Natural killer cell (primary cell): ENCODE results near the gene DGLUCY. TPM values are rescaled to one million over a fixed set of nuclear protein-coding genes. Genes with fewer than 3 reads are reported as not detected.

Experiments used
- ATAC-seq, 3 donors: fragments of 150-1000 bp in 2 of 3; fragments of 200-7000 bp in 1 of 3; cut with Tn5 transposase; 1 replicate in 1 of 3; 2 replicates in 2 of 3; pipeline ENCODE4 v1.10.0; 2021; ENCODE audit warnings: mild to moderate bottlenecking in 2 of 3, moderate library complexity in 2 of 3
- DNase-seq, 2 donors: peaks; one replicate each; pipeline versions ENCODE4 v3.0.0 to v3.0.0-alpha.2; 2013 to 2021; ENCODE audit warnings: mixed read lengths in 1 of 2
- H3K27ac ChIP-seq: one replicate; pipeline ENCODE4 v1.5.1; 2013; ENCODE audit warnings: mild to moderate bottlenecking, low read length
- H3K27me3 ChIP-seq: one replicate; pipeline ENCODE4 v1.6.1; 2013; ENCODE audit warnings: low read length; ENCODE audit not compliant: control insufficient read depth, insufficient read depth
- H3K36me3 ChIP-seq: one replicate; pipeline ENCODE4 v1.6.1; 2013; ENCODE audit warnings: low read length; ENCODE audit not compliant: control insufficient read depth, insufficient read depth
- H3K4me1 ChIP-seq: one replicate; pipeline ENCODE4 v1.6.1; 2013; ENCODE audit warnings: low read length; ENCODE audit not compliant: control insufficient read depth, insufficient read depth
- H3K4me3 ChIP-seq: one replicate; pipeline ENCODE4 v1.5.1; 2013; ENCODE audit warnings: low read length
- H3K9me3 ChIP-seq: one replicate; pipeline ENCODE4 v1.6.1; 2013; ENCODE audit warnings: low read length; ENCODE audit not compliant: control insufficient read depth, insufficient read depth
- H3K27ac Mint-ChIP-seq, 2 donors: one replicate each; pipeline ENCODE4 v1.8.0; 2022; ENCODE audit warnings: mild to moderate bottlenecking in 2 of 2, mixed read lengths in 2 of 2, moderate library complexity in 1 of 2
- H3K27me3 Mint-ChIP-seq, 2 donors: one replicate each; pipeline ENCODE4 v1.8.0; 2022; ENCODE audit warnings: low read depth in 2 of 2, mixed read lengths in 2 of 2
- H3K36me3 Mint-ChIP-seq: one replicate; pipeline ENCODE4 v1.8.0; 2022; ENCODE audit warnings: mixed read lengths
- H3K4me1 Mint-ChIP-seq, 2 donors: one replicate each; pipeline ENCODE4 v1.8.0; 2022; ENCODE audit warnings: mixed read lengths in 2 of 2
- H3K4me3 Mint-ChIP-seq: one replicate; pipeline ENCODE4 v1.8.0; 2022; ENCODE audit warnings: mild to moderate bottlenecking, moderate library complexity, mixed read lengths
- H3K9me3 Mint-ChIP-seq, 2 donors: one replicate each; pipeline ENCODE4 v1.8.0; 2022; ENCODE audit warnings: mixed read lengths in 2 of 2
- CTCF ChIP-seq: fragments of 200-600 bp; IDR thresholded peaks from one replicate; pipeline ENCODE4 v1.8.0; 2022; ENCODE audit warnings: antibody characterized with exemption
- WGBS: methylation state at CpG from one replicate; pipeline ENCODE4 v1.1.7; 2013; ENCODE audit warnings: missing lambda C conversion rate; ENCODE audit not compliant: insufficient coverage; 5-methylcytosine and 5-hydroxymethylcytosine counted together
- intact Hi-C: fragments of 100-400 bp; cut with micrococcal nuclease; formaldehyde crosslinking; loops from one replicate; pipeline ENCODE4 v1.14.2; 2022
- total RNA-seq, 4 donors: library from RNA; stranded (reverse); fragments of 120-200 nt in 1 of 4; gene quantifications; one replicate each; pipeline versions ENCODE4 v1.2.3 to v1.2.4, GENCODE V29; 2013 to 2022

Gene DGLUCY
- total RNA-seq, 3 donors from 2014 or later (not counting 1 experiment from before 2014, with no cell fraction given), result 108 to 142 (median 110) TPM

GRCh38 chr14:91185721-91186120, 71.8 kb downstream of the DGLUCY start:
- no CpG with 5 or more reads among the region's 1 CpG for WGBS
- Mint-ChIP-seq H3K4me1 (peaks cover 0 to 7% of the 10 kb centered on the region in 2 donors), H3K36me3 (peaks cover 7% of the 10 kb centered on the region), H3K4me3 (no peak overlapping the region), H3K27ac (no peak overlapping the region), H3K9me3 (no peaks in the 10 kb centered on the region), H3K27me3 (no peaks in the 10 kb centered on the region)
- peaks cover 64% of the 10 kb centered on the region for H3K36me3 ChIP-seq
- no peak overlapping the region for H3K27ac ChIP-seq
- ATAC-seq, result no peak
- no peaks in the 10 kb centered on the region for H3K9me3 ChIP-seq
- DNase-seq, result no peak
- H3K27me3 ChIP-seq, result no peaks in the 10 kb centered on the region
- no peak overlapping the region for H3K4me3 ChIP-seq
- intact Hi-C loops, result no loop called here
- H3K4me1 ChIP-seq, result no peaks in the 10 kb centered on the region
- TF ChIP-seq CTCF, result no peak

GRCh38 chr14:91186515-91187066, 72.7 kb downstream of the DGLUCY start:
- Mint-ChIP-seq H3K27ac (no peak overlapping the region), H3K36me3 (peaks cover 7% of the 10 kb centered on the region), H3K27me3 (no peaks in the 10 kb centered on the region), H3K9me3 (no peaks in the 10 kb centered on the region), H3K4me3 (no peak overlapping the region), H3K4me1 (peaks cover 2 to 7% of the 10 kb centered on the region in 2 donors)
- no peak overlapping the region for H3K4me3 ChIP-seq
- WGBS, result 97% methylated on average over 4 of the region's 4 CpGs
- H3K4me1 ChIP-seq, result no peaks in the 10 kb centered on the region
- DNase-seq (no peak), ATAC-seq (no peak)
- H3K27me3 ChIP-seq, result no peaks in the 10 kb centered on the region
- TF ChIP-seq CTCF, result no peak
- intact Hi-C loops, result no loop called here
- H3K9me3 ChIP-seq, result no peaks in the 10 kb centered on the region
- H3K27ac ChIP-seq, result no peak overlapping the region
- H3K36me3 ChIP-seq, result peaks cover 68% of the 10 kb centered on the region

GRCh38 chr14:91187271-91187670, 73.4 kb downstream of the DGLUCY start:
- H3K9me3 Mint-ChIP-seq, result no peaks in the 10 kb centered on the region

More at GRCh38 chr14:91187271-91187670, 73.4 kb downstream of the DGLUCY start:
- no peaks in the 10 kb centered on the region for H3K4me1 ChIP-seq
- H3K4me3 ChIP-seq, result no peak overlapping the region
- H3K27ac ChIP-seq, result no peak overlapping the region
- ATAC-seq, result no peak
- WGBS, result 98% methylated on average over 13 of the region's 13 CpGs
- no peak for TF ChIP-seq CTCF
- H3K27ac Mint-ChIP-seq, result no peak overlapping the region
- peaks cover 72% of the 10 kb centered on the region for H3K36me3 ChIP-seq
- no peak overlapping the region for H3K4me3 Mint-ChIP-seq
- H3K36me3 Mint-ChIP-seq, result peaks cover 7% of the 10 kb centered on the region
- no peaks in the 10 kb centered on the region for H3K27me3 ChIP-seq
- peaks cover 5 to 7% of the 10 kb centered on the region in 2 donors for H3K4me1 Mint-ChIP-seq
- no peaks in the 10 kb centered on the region for H3K9me3 ChIP-seq
- H3K27me3 Mint-ChIP-seq, result no peaks in the 10 kb centered on the region
- DNase-seq, result no peak
- intact Hi-C loops, result no loop called here
